Cortex of kidney (tissue), 1 donor: Measurements from ENCODE around the gene KATNAL2.
A peak's percentile ranks its signal among the peaks of the same experiment; 100 is the strongest.

ENCODE experiments used
- DNase-seq: peaks from one replicate; lab custom pipeline; 2025; lab: John Stamatoyannopoulos, UW

KATNAL2 gene

DNA sequence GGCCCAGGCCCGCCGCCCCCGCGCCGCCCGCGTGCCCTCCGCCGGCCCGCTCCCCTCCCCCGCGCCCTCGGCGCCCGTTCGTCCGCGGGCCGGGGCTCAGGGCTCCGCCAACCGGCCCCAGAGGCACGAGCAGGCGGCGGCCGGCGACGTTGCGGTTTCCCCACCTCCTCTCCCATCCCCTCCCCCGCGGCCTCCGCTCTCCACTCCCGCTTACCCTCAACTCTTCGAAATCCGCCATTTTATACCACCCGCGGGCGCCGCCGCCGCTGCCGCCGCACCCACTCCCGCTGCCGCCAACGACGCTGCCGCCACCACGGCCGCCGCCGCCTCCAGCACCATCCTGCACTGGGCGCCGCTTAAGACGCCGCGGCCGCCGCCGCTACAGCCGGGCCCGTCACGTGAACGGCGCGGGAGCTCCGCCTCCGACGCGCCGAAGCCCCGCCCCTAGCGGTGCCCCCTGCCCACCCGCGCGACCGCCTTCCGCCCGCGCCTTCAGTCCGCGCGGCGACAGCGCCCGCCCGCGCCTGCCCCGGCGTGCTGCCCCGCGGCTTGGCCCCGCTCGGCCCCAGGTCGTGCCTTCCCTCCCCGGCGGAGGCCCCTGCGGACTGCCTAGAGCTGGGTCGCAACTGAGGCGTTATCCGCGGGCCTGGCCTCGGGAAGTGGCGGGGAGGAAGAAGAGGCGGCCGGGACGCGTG is at the start of gene KATNAL2, which contains the start of gene PIAS2:
Gene KATNAL2 (plus strand): TSS at position 495 of the 695 bp plus-strand sequence. CDS start 29,271 bp downstream, outside the sequence.
Gene PIAS2 (minus strand): TSS at position 400 of the 695 bp plus-strand sequence. CDS start 162 bp downstream, at position 238.
- peak; percentile 73 for DNase-seq

- no peak for DNase-seq
These were observed 49.1 kb upstream of the KATNAL2 start for GRCh38 chr18:46868169-46868921.

DNA sequence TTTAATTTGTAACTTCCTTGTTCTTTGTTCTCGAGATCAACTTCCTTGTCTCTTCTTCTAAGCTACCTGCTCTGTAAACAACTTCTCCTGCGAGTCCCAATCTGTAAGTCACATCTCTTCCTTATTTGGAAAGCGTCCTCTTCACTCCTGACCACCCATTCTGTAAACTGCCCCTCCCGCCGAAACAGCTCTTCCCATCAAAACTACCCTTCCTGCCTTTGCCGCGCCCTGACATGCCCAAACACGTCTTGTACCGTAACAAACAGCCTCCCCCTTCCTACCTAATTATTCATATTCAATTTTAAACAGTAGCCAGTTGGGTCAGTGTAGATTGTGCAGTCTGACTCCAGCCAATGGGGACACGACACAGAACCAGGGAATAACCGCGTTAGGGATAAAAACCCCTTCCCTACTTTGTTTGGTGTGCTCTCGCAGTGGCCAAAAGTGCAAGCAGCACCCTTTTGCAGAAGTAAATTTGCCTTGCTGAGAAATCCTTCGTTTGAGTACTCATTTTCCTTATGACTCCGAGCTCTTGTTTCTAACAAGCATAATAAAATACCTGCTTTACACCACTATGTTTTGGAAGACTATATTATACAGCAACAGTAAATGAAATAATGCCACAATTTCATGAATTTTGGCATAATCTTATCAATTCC is 39.9 kb upstream of the KATNAL2 start:
- DNase-seq: no peak

- DNase-seq: no peak
These were observed 34.2 kb upstream of the KATNAL2 start for GRCh38 chr18:46883180-46883579.

DNA sequence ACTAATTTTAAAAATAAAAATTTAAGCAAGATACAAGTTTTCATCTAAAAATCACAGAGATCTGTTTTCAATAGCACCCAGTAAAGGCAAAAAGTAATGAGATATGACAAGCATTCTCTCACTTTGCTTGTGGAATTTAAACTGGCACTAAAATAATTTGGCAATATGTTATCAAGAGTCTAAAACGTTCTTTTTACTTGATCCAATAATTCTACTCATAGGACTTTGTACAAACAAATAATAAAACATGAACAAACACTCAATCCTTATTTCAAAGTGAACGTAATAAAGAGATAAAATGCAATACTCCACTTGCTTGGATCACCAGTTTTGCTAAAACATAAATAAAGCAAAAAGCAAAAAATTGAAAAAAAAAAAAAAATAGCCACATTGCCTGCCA is 30.5 kb upstream of the KATNAL2 start:
- DNase-seq: no peak

- no peak for DNase-seq
These were observed 28.4 kb upstream of the KATNAL2 start for GRCh38 chr18:46888965-46889364.

- DNase-seq: no peak
These were observed 25.6 kb upstream of the KATNAL2 start for GRCh38 chr18:46891742-46892214.

GRCh38 chr18:46892842-46893241 is 24.6 kb upstream of the KATNAL2 start:
- DNase-seq: no peak

DNA sequence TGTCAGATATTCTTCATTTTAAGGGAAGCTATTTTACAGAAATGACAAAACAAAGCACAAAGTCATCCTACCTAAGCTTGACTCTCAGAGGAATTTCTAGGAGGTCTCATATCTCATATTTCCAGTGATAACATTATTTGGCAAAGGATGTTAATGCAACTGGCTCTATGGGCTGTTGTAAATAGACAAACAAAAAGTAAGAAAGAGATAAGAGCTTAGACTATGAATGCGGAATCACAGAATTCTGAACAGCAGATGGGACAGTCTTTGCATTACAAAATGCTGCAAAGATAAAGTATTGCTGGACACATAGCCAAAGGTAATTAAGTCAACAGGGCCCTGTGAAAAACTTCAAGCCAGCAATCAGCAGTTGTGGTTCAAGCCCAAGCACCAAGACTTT is 24.0 kb upstream of the KATNAL2 start:
- no peak for DNase-seq

DNA sequence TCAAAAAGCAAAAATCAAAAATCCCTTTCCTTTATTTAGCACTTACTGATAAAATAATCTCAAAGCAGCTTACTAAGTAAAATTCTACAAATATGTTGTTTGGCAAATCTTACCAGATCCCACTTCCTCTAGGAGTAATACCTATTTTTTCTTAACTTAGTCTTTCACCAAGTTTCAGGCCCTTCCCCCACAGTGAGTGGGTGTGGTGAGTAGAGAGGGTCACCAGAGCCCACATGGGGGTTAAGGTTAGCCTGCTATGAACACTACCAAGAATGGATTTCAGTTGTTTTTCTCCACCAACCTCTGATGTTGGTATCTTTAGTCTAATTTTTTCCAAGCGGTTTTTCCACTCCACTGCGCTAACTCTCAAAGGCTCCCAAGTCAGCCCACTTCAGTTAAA is 23.3 kb upstream of the KATNAL2 start:
- DNase-seq: no peak

DNA sequence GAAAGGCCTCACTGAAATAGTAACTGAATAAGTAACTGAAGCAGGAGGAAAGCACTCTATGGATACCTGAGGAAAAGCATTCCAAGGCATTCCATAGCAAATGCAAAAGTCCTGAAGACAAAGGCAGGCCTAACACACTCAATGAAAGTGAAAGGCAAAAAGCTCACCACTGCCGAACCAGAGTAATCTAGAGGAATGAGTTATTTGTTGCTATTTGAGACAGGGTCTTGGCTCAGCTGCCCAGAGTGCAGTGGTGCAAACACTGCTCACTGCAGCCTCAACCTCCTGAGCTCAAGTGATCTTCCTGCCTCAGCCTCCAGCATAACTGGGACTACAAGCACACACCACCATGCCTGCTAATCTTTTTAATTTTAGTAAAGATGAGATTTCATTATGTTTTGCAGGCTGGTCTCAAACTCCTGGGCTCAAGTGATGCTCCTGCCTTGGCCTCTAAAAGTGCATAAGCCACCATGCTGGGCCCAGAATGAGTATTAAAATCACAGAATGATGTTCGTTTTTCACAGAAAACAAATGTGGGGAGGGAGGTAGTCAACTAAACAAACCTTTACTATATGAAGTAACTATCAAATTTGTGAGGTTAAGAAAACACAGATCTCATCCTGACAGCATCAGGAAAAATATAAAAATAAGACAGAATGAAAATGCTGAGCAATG is 18.0 kb upstream of the KATNAL2 start:
- DNase-seq: no peak

GRCh38 chr18:46903406-46903805 is 14.0 kb upstream of the KATNAL2 start:
- no peak for DNase-seq

DNA sequence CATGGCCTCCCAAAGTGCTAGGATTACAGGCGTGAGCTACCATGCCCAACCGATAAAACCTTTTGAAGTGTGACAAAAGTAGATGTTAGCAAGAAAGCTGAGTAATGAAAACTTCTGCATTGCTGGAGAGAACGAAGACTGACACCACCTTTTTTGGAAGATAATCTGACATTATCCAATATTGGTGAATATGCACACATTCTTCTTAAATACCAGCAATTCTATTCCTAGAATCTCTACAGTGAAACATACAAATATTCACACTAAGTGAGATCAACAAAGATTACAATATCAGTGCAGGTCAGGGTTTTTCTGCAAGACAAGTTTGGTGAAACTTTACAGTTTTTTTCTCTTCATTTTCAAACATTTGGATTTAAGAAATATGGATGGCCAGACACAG is 7.9 kb upstream of the KATNAL2 start:
- DNase-seq: no peak

- no peak for DNase-seq
These were observed 6.5 kb upstream of the KATNAL2 start for GRCh38 chr18:46910856-46911255.

DNA sequence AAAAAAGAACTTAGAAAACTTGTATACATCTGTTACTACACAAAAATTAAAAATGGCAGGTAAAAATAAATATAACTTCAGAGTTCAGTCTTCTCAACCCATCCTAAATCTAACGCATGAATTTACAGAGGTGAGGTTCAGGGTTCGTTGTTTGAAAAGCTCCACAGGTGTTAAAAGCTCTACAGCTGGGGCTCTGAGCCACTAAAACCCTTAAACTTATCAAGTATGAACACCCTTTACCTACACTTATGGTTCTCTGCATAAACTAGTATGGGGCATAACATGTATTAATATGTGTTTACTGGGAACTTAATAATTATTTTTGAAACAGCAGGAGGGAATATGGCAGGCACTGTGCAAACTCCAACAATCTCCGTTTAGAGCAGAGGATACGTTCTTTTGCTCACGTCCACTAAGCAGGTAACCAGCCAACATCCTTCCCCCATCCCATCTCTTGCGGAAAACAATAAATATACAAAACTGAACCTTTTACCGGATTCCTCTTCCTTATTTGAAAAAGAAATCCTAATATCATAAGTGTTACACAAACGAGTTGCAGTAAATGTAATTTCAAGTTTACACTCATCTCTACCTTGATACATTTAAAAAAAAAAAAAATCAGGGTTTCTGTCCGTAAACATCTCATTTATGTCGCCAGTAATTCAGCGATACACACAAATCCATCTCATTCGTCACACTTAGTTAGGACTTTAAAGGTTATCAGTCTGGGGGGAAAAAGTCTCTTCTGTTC is 1.4 kb upstream of the KATNAL2 start:
- no peak for DNase-seq

GRCh38 chr18:46916551-46917107 is 773 bp upstream of the KATNAL2 start:
- DNase-seq: no peak

GRCh38 chr18:46917803-46918600 is 600 bp downstream of the KATNAL2 start:
- no peak for DNase-seq

DNA sequence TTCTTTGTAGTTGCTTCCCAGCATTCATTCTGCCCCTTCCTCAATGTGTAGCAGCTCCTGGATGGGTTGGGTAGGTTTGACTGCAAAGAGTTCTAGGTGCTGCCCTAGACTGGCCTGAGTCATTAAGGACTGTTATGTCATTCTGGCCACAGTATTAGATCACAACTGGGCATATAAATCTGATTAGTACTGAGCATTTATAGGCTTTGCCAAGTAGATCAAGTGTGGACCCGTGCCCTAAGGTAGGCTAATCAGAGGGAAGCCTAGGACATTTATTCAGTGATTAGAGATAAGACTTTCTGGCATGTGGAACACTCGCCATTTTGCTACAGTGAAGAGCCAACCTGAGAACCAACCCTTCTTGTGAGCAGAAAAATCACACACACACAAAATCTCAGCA is 2.7 kb downstream of the KATNAL2 start:
- DNase-seq: no peak

- no peak for DNase-seq
These were observed 3.3 kb downstream of the KATNAL2 start for GRCh38 chr18:46920653-46921052.

- no peak for DNase-seq
These were observed 22.0 kb downstream of the KATNAL2 start for GRCh38 chr18:46939337-46939963.
